OCI-LY1 (cell line): Measurements from ENCODE around the gene CDH2.

Source experiments
- CTCF ChIP-seq: fragments of 200-600 bp; sonication (generic), shearing (Covaris generic); IDR thresholded peaks from 2 replicates; pipeline ENCODE4 v1.5.1; 2017; ENCODE audit warnings: mild to moderate bottlenecking, antibody characterized with exemption, low read length, moderate library complexity, mixed read lengths
- EZH2 ChIP-seq: fragments of 200-600 bp; sonication (generic), shearing (Covaris generic); IDR thresholded peaks from 2 replicates; pipeline ENCODE4 v1.8.0; 2017; ENCODE audit warnings: borderline replicate concordance, mixed run types, mild to moderate bottlenecking, antibody characterized with exemption, low read length, moderate library complexity, mixed read lengths

- TF ChIP-seq CTCF, result no peak
- no peak for TF ChIP-seq EZH2
Observed at GRCh38 chr18:28151434-28151833, 25.5 kb downstream of the CDH2 start.
